ENCODE results near the gene PHLDB2. TPM values are rescaled to one million over a fixed set of nuclear protein-coding genes. Genes with fewer than 3 reads are reported as not detected.

Gene PHLDB2
- total RNA-seq, 1 donor from 2014 or later = 36.9 TPM

GRCh38 chr3:111848283-111848682 lies 10.8 kb upstream of the PHLDB2 start:
- no peak for DNase-seq (ENCODE audit: low read depth)
- no peak for TF ChIP-seq CTCF (conservative IDR thresholded peaks at IDR 0.05; ENCODE audit: low read depth, low read length)
- H3K4me3 ChIP-seq (ENCODE audit: low read depth, low read length) = no peak overlapping the region

GRCh38 chr3:111848778-111849177 lies 10.3 kb upstream of the PHLDB2 start:
- no peak for DNase-seq (ENCODE audit: low read depth)
- no peak overlapping the region for H3K4me3 ChIP-seq (ENCODE audit: low read depth, low read length)
- no peak for TF ChIP-seq CTCF (conservative IDR thresholded peaks at IDR 0.05; ENCODE audit: low read depth, low read length)

GRCh38 chr3:111850537-111850936 lies 8.5 kb upstream of the PHLDB2 start:
- H3K4me3 ChIP-seq (ENCODE audit: low read depth, low read length) = no peak overlapping the region
- DNase-seq (ENCODE audit: low read depth) = no peak
- TF ChIP-seq CTCF (conservative IDR thresholded peaks at IDR 0.05; ENCODE audit: low read depth, low read length) = no peak

- DNase-seq (ENCODE audit: low read depth) = no peak
- no peak for TF ChIP-seq CTCF (conservative IDR thresholded peaks at IDR 0.05; ENCODE audit: low read depth, low read length)
- H3K4me3 ChIP-seq (ENCODE audit: low read depth, low read length) = no peak overlapping the region
Observed at GRCh38 chr3:111851511-111851954, 7.5 kb upstream of the PHLDB2 start.

- no peak overlapping the region for H3K4me3 ChIP-seq (ENCODE audit: low read depth, low read length)
- DNase-seq (ENCODE audit: low read depth) = no peak
- TF ChIP-seq CTCF (conservative IDR thresholded peaks at IDR 0.05; ENCODE audit: low read depth, low read length) = no peak
Observed at GRCh38 chr3:111852540-111852939, 6.5 kb upstream of the PHLDB2 start.

GRCh38 chr3:111853068-111853467 lies 6.0 kb upstream of the PHLDB2 start:
- DNase-seq (ENCODE audit: low read depth) = no peak
- no peak overlapping the region for H3K4me3 ChIP-seq (ENCODE audit: low read depth, low read length)
- no peak for TF ChIP-seq CTCF (conservative IDR thresholded peaks at IDR 0.05; ENCODE audit: low read depth, low read length)

GRCh38 chr3:111854990-111855389 lies 4.1 kb upstream of the PHLDB2 start:
- no peak for DNase-seq (ENCODE audit: low read depth)
- TF ChIP-seq CTCF (conservative IDR thresholded peaks at IDR 0.05; ENCODE audit: low read depth, low read length) = no peak
- H3K4me3 ChIP-seq (ENCODE audit: low read depth, low read length) = no peak overlapping the region
